C4-2B (cell line): ENCODE results near the gene ST6GALNAC2.

Experiments
- H3K27ac ChIP-seq: fragments of 450-650 bp; 2 replicates; pipeline ENCODE4 v1.5.1; 2017
- ZFX ChIP-seq: fragments of 450-650 bp; IDR thresholded peaks from 2 replicates; pipeline ENCODE4 v1.6.1; 2017
- TF ChIP-seq, protein P1 (sequence below): fragments of 450-650 bp; conservative IDR thresholded peaks from 2 replicates; pipeline ENCODE4 v1.5.1; 2017; ENCODE audit warnings: mild to moderate bottlenecking

Gene ST6GALNAC2

DNA sequence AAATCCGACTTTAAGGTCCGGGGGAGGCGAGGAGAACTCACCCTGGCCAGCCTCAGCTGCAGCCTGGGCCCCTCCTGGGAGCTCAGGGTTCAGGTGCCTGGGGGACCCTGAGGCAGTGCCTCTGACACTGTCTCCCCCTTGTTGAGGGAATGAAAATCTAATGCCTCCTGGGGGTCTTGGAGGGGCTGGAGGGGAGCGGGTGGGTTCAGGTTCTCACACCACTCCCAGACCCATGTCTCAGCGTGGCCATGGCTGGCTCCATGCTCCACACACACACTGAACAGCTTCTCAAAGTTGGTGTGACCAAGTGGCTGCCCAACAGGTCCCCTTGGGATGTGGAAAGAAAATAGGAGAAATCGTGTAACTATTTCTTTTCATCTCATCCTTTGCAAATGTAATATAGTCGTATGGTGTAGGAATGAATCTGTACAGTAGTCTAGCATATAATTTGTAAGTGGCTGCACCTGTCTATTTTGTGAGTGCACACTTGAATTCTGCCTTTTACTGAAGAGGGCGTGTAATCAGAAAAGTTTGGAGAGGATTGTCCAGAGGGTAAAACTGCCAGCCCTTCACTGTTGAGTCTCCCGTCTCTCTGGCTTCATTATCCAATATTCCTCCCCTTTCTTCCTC is 46.6 kb downstream of the ST6GALNAC2 start:
- TF ChIP-seq ZFX = no peak
- no peak overlapping the region for H3K27ac ChIP-seq

DNA sequence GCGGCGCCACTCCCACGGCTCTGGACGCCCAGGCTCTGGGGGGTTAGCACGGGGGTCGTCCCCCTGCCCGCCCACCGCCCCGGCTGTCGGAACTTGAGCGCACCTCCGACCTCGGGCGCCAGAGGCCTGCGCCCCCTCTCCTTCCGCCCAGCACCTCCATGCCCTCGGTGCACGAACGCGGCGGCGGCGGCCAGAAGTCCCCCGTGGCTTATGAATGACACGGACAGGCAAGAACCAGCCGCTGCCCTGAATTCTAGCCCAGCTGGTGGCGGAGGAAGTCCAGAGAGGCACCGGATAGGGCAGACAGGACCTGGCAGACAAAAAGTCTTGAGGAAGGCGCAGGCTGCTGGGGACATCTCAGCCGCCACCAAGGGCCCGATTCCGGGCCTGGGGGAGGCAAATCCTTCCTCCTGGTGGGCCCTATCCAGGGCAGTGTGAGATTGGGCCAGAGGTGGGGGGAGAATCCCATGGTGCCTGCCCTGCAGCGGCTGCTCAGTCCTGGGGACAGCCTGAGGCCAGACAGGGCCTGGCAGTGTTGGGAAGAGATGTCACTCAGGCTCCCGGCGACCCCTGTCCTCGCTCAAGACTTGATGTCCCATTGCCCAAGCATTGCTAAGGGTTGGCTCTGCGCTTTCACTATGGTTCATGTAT is 47.3 kb downstream of the ST6GALNAC2 start:
- no peak overlapping the region for H3K27ac ChIP-seq
- TF ChIP-seq, protein P1, sequence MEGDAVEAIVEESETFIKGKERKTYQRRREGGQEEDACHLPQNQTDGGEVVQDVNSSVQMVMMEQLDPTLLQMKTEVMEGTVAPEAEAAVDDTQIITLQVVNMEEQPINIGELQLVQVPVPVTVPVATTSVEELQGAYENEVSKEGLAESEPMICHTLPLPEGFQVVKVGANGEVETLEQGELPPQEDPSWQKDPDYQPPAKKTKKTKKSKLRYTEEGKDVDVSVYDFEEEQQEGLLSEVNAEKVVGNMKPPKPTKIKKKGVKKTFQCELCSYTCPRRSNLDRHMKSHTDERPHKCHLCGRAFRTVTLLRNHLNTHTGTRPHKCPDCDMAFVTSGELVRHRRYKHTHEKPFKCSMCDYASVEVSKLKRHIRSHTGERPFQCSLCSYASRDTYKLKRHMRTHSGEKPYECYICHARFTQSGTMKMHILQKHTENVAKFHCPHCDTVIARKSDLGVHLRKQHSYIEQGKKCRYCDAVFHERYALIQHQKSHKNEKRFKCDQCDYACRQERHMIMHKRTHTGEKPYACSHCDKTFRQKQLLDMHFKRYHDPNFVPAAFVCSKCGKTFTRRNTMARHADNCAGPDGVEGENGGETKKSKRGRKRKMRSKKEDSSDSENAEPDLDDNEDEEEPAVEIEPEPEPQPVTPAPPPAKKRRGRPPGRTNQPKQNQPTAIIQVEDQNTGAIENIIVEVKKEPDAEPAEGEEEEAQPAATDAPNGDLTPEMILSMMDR = no peak

DNA sequence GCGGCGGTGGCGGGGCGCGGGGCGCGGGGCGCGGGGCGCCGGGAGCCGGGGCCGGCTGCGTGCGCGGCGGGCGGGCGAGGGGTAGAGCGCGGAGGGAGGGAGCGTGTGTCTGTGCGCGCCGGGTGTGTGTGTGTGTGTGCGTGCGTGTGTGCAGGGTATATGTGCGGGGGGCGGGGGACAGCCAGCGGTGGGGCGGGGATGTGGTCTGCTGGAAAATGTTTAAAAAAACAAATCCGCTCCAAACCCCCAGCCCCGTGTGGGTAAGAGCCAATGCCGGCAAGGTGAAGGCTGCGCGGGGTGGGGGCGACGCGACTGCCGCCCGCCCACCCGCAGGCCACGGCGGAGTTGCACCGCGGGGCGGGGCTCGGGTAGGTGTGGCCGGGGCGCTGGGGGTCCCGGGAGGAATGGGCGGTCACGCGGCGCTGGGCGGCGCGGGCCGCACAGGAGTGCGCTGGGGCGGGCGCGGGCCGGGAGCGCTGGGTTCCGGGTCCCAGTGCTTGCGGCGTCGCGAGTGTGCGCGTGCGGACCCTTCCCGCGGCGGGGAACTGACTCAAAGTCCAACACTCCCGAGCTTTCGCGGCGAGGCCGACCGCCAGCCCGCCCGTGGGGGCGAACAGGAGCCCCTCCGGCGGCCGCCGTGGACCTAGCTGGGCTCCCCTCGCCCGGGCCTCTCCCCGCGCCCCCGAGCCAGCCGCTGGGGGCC is 47.9 kb downstream of the ST6GALNAC2 start, which contains the start of gene CYGB:
TSS of gene CYGB (minus strand) at position 132 of the 703 bp plus-strand sequence. CDS start 167 bp downstream, outside the sequence.
- no peak for TF ChIP-seq ZFX
- TF ChIP-seq, protein P1 = no peak
- no peak within 1 kb of the TSS for H3K27ac ChIP-seq

DNA sequence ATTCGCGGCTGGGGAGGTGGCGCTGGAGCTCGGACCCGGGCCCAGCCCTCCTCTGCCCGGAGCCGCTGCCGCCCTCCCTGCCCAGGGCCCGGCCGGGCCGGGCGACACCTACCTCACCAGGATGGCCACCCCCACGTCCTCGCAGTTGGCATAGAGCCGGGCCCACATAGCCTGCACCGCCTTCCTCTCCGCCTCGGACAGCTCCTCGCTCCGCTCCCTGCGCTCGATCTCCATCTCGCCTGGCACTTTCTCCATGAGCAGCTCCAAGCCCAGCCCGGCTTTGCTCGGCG is 48.4 kb downstream of the ST6GALNAC2 start:
- TF ChIP-seq ZFX = no peak
- TF ChIP-seq, protein P1 = no peak
- H3K27ac ChIP-seq = no peak overlapping the region

DNA sequence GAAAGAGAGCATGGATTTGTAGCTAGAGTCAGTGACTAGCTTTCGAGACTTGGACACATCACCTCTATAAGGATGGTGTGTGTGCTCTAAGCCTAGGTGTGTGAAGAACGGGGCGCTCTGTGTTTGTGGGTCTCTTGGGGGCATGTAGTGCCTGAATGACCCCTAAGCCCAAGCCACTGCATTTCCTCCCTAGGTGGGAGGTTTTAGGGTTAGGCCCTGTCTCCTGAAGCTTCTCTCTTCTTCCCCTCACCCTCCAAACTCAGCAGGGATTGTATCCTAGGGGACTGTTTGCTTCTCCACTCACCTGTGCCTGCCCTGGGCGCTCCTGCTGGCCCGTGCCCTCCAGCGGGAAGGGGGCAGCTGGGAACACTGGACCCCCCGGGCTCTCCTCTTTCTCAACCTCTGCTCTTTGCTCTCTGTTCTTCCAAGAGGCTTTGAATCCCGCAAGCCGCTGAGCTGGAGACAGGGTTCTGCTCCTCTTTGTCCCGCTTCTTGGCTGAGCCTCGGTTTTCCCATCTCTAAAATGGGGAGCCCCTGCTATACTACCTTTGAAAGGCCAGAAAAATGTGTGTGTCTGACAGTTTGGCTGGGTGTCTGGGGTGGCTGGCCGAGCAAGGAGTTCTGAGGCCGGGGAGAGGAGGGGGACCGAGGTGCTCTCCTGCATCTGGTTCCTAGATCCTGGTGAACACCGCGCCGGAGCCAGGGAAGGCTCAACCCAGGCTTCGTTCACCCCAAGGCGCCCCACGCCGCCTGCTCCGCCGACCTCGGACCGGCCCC is 49.0 kb downstream of the ST6GALNAC2 start:
- TF ChIP-seq ZFX = no peak
- TF ChIP-seq, protein P1 = no peak
- no peak overlapping the region for H3K27ac ChIP-seq

DNA sequence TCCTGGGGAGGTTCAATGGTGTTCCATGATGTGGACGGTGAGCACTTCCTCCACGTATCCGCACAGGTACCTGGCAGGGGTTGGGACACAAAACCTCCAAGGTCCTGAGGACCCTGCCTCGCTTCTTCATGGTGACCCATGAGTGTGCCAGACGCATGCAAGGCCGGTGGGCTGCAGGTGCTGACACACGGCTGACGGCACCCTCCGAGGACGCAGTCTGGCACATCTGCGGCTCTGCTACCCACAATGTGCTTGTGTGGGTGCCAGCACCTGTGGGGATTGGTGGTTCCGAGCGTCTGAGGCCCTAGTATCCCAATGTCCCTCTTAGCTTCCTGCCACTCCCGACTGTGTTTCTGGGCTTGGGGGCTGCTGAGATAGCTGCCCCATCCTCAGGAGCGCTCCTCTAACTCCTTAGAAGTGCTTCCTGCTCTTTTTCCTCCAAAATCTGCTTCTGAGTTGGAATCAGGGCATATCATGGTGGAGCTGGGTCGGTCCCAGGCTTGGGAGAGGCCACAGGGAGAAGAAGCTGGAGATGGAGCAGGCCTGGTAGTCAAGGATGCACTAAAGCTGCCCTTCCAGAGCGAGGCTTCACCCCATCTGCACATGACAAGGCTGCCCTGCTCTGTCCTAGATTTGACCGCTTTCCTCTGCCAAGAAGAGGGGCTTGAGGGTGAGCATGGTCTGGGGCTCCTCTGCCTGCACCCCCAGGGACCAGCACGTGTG is 49.7 kb downstream of the ST6GALNAC2 start:
- TF ChIP-seq ZFX = no peak
- TF ChIP-seq, protein P1 = no peak
- H3K27ac ChIP-seq = no peak overlapping the region
